GM21786 (cell line): ENCODE data around the gene TMEM150C.
"Not testable (repeated sequence)": the region's sequence is repeated elsewhere in the genome, so short reads cannot be mapped to it uniquely, and the experiment has no call there.

Experiments used
- ATAC-seq: cut with Tn5 transposase; IDR thresholded peaks from one replicate; pipeline ENCODE4 v1.9.1; 2021; ENCODE audit not compliant: unreplicated experiment

Gene TMEM150C

GRCh38 chr4:82569727-82570126, 7.9 kb upstream of the TMEM150C start:
- ATAC-seq: no peak

- no peak for ATAC-seq
Observed at GRCh38 chr4:82569076-82569475, 7.3 kb upstream of the TMEM150C start.

- no peak for ATAC-seq
Observed at GRCh38 chr4:82567444-82567843, 5.7 kb upstream of the TMEM150C start.

DNA sequence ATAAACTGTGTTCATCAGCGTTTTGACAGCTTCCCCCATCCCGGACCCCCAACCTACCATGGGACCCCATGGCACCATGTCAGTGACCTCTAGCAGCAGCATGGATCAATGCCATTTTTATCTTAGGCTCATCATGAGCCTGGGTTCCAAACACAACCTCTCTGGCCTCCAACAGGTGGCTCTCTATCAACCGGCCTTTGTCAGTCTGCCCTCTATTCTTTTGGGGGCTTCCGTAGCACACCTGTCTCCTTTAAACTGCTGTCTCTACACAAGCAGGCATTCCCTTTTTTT, 721 bp upstream of the TMEM150C start:
- ATAC-seq: no peak

DNA sequence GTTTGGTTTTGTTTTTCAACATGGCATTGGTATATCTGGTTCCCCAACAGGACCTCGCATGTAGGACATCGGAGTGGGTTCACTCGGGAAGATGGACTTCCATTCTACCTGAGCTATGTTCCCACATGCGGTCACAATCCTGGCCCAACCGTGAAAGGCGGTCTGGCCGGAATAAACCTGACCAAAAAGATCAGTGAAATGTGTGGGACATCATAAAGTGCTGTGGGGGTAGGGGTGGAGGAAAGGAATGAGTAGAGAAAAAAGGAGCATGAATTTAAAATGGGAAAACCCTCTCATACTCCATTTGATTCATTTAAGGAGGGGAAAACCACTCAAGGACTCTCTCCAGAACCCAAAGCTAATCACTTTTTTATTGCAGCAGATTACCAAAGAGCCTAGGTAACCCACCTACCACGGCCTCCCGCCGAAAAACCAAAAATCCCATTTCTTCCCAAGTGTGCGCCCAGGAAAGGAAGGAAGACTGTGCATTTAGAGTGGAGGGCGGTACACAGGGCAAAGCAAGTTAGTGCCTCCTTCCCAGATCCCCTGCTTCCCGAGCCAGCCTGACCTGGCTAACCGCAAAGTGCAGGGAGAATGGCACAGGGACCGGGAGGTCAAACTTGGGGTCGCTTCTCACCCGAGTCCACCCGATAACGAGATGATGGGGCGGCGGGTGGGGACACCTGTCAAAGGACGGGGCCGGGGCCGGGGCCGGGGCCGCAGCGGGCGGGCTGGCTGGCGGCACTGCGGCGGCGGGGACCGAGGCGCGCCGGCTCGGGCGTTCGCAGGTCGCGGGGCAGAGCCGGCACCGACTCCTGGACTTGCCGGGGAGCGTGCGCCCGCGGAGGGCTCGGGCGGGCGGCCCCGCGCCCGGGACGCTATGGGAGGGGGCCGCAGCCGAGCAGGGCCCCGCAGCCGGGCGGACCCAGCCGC, 669 bp downstream of the TMEM150C start:
- ATAC-seq: no peak

DNA sequence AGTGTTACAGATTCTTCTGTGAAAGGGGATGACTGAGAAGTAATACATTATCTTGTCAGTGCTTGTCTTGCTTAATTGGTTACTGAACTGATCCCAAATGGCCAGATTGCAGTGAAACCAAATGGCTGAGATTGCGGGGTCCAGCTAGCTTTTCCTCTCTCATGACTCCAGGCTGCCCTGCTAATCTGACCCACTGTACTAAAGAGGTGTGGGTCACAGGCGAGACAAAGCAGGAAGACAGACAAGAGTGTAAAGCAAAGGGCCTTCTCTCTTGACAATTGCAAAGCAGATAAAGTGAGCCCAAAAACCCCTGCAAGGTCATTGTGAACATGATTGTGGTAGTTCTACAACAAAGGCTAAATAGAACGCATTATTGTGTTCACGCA, 2.1 kb downstream of the TMEM150C start:
- ATAC-seq: no peak

GRCh38 chr4:82559090-82559734, 2.6 kb downstream of the TMEM150C start:
- ATAC-seq: not testable (repeated sequence)

- ATAC-seq: no peak
Observed at GRCh38 chr4:82555276-82555675, 6.5 kb downstream of the TMEM150C start.

DNA sequence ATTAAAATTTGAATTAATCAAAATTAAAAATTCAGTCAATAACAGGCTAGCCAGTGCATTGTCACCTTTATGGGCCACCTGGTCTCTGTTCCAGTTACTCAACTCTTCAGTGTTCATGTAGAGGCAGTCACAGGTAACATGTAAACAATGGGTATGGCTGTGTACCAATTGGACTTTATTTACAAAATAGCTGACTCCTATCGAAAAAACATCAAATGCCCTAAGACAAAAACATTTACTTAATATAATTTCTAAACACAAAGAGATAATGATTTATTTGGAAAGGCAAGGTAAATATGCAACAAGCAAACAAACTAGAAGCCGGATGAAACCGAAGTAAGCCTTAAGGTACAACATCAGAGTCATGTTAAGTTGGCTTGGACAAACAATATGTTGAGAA, 8.8 kb downstream of the TMEM150C start:
- ATAC-seq: no peak

DNA sequence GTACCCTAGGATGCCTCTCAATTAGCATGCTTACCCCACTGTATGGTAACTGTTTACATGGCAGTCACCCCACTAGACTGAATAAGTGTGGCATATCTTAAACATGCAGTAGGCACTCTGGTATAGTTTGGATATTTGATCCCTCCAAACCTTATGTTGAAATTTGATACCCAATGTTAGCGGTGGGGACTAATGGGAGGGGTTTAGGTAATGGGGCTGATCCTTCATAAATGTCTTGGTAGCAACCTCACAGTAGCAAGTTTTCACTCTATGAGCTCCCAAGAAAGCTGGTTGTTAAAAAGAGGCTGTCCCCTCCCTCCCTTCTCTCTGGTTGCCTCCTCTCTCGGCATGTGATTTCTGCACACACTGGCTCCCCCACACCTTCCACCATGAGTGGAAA, 10.1 kb downstream of the TMEM150C start:
- no peak for ATAC-seq

DNA sequence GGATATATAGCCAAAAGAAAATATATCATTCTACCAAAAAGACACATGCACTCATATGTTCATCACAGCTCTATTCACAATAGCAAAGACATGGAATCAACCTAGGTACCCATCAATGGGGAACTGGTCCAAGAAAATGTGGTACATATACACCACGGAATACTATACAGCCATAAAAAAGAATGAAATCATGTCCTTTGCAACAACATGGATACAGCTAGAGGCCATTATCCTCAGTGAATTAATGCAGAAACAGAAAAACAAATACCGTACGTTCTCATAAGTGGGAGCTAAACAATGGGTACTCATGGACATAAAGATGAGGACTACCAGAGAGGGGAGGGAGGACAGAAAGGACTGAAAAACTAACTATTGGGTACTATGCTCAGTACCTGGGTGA, 13.9 kb downstream of the TMEM150C start:
- ATAC-seq: not testable (repeated sequence)

GRCh38 chr4:82543131-82543530, 18.7 kb downstream of the TMEM150C start:
- ATAC-seq: no peak

GRCh38 chr4:82542642-82543041, 19.1 kb downstream of the TMEM150C start:
- ATAC-seq: no peak

- ATAC-seq: no peak
Observed at GRCh38 chr4:82529322-82529721, 32.5 kb downstream of the TMEM150C start.

DNA sequence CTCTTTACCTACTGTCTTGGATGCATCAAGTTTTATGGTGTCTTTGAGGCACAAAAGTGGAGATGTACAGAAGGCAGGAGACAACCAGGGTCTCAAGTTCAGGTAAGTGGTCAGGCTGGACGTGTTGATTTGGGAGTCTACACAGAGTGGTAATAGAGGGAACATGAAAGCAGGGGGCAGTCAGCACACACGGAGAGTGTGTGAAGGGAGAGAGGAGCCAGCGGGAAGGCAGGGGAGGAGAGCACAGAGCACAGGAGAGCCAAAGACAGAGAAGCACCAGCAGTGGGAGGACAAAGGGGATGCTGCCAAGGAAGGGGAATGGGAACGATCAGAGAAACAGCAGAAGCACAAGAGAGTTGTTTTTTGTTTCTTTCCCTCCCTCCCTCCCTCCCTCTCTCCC, 32.9 kb downstream of the TMEM150C start:
- no peak for ATAC-seq

- ATAC-seq: no peak
Observed at GRCh38 chr4:82528074-82528473, 33.7 kb downstream of the TMEM150C start.

DNA sequence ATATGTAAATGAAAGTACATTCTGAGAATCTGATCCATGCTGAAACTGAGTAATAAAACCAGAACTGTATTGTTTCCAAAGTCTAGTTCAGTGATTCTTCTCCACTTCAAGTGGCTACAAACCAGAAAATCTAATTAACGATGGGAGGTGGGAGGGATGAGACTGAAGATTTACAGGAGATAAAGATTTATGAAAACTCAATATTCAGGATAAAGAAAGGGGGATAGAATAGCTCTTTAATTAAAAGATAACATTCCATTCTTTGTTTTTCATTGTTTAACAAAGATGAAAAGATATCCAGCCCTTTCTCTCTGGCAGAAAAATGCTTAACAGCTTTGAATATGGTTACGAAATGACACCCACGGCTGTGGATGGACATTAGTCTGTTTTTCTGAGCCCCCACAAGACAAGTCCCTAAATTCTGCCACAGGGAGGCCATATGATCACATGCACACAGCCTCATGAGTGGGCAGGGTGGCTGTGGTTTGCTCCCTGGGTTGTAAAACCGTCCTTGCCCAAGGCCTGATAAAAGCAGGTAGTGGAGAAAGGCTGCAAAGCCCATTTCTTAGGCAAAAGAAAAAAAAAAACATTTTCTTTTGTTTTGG, 36.4 kb downstream of the TMEM150C start:
- ATAC-seq: no peak

GRCh38 chr4:82524570-82525152, 37.1 kb downstream of the TMEM150C start:
- no peak for ATAC-seq

DNA sequence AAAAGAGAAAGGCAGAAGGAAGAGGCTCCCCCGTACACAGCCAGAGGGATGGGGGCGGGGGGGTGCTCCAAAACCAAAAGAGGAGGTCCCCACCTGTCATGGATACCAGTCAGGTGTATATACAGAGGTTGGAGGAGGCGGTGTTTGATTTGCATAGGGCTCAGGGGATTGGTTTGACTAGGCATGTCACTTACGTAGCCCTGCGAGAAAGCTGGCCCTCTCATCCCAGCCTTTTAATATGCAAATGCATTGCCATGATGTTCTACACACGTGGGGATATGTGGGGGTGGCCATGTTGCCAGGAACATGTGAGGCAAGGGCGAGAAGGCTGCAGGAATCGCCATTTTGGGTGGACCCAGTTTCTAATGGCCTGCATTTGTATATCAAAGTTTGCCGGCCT, 38.6 kb downstream of the TMEM150C start:
- no peak for ATAC-seq

- ATAC-seq: no peak
Observed at GRCh38 chr4:82522472-82522871, 39.3 kb downstream of the TMEM150C start.

GRCh38 chr4:82521283-82521682, 40.5 kb downstream of the TMEM150C start:
- no peak for ATAC-seq

GRCh38 chr4:82519776-82520175, 42.0 kb downstream of the TMEM150C start:
- no peak for ATAC-seq
